NCI-H524 treated with DMSO at 0.1 percent for 48 hours (cell line): ENCODE measurements around the gene CHPF2.

Experiments
- DNase-seq: peaks from one replicate; lab custom pipeline; 2025; lab: John Stamatoyannopoulos, UW

CHPF2 gene

GRCh38 chr7:151265351-151265931 is 33.2 kb downstream of the CHPF2 start:
- DNase-seq = no peak

GRCh38 chr7:151269511-151269910 is 37.2 kb downstream of the CHPF2 start:
- no peak for DNase-seq

GRCh38 chr7:151271699-151272355 is 39.5 kb downstream of the CHPF2 start:
- DNase-seq = no peak

- no peak for DNase-seq
Observed at GRCh38 chr7:151272405-151272804, 40.1 kb downstream of the CHPF2 start.

- DNase-seq = no peak
Observed at GRCh38 chr7:151272877-151273276, 40.6 kb downstream of the CHPF2 start.

- no peak for DNase-seq
Observed at GRCh38 chr7:151273651-151274390, 41.5 kb downstream of the CHPF2 start.

- no peak for DNase-seq
Observed at GRCh38 chr7:151274396-151274795, 42.1 kb downstream of the CHPF2 start.

GRCh38 chr7:151274936-151275812 is 42.9 kb downstream of the CHPF2 start:
- no peak for DNase-seq

- DNase-seq = no peak
Observed at GRCh38 chr7:151275813-151276577, 43.7 kb downstream of the CHPF2 start.

- DNase-seq = no peak
Observed at GRCh38 chr7:151276666-151277590, 44.6 kb downstream of the CHPF2 start.

- DNase-seq = no peak
Observed at GRCh38 chr7:151277631-151278030, 45.3 kb downstream of the CHPF2 start.

- no peak for DNase-seq
Observed at GRCh38 chr7:151278949-151279348, 46.7 kb downstream of the CHPF2 start.

- DNase-seq = no peak
Observed at GRCh38 chr7:151279868-151280267, 47.6 kb downstream of the CHPF2 start.

- no peak for DNase-seq
Observed at GRCh38 chr7:151280388-151281019, 48.2 kb downstream of the CHPF2 start.

- no peak for DNase-seq
Observed at GRCh38 chr7:151281686-151282085, 49.4 kb downstream of the CHPF2 start.

- DNase-seq = no peak
Observed at GRCh38 chr7:151282111-151282510, 49.8 kb downstream of the CHPF2 start.

- no peak for DNase-seq
Observed at GRCh38 chr7:151283302-151283701, 51.0 kb downstream of the CHPF2 start.

GRCh38 chr7:151286148-151286547 is 53.9 kb downstream of the CHPF2 start:
- DNase-seq = no peak
